Stimulated activated naive CD4-positive, alpha-beta T cell treated with Interleukin-2 at 50 U/mL for 16 hours (primary cell): ENCODE results near the gene DLGAP1.
"Not testable (repeated sequence)": the region's sequence is repeated elsewhere in the genome, so short reads cannot be mapped to it uniquely, and the experiment has no call there.

ENCODE experiments used
- DNase-seq: peaks from one replicate; lab custom pipeline; 2025; lab: John Stamatoyannopoulos, UW

DLGAP1 gene

GRCh38 chr18:4287340-4287739 is 167.8 kb downstream of the DLGAP1 start:
- not testable (repeated sequence) for DNase-seq

- DNase-seq, result no peak
Measured at GRCh38 chr18:4286256-4286655, 168.9 kb downstream of the DLGAP1 start.

- no peak for DNase-seq
Measured at GRCh38 chr18:4285525-4285924, 169.6 kb downstream of the DLGAP1 start.

- no peak for DNase-seq
Measured at GRCh38 chr18:4284528-4284927, 170.6 kb downstream of the DLGAP1 start.

DNA sequence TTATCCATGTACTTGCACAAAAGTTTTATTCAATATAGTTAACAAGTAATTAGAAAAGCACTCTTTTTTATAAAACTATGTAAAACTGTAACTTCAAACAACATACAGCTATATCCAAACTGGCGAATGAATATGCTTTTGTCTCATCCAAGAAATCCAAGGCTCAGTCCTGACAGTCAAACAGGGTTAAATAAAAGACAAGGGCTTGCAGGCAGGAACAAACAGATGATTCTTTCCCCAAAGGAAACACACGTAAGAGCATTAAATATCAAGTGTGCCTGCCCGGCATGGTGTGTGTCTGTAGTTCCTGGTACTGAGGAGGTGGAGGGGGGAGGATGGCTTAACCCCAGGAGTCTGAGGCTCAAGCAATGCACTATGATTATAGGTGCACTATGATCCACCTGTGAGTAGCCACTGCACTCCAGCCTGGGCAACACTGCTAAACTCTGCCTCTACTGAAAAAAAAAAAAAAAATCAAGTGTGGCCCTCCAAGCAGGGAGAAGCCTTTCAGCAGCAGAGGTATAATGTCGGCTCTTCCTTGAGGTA is 171.3 kb downstream of the DLGAP1 start:
- DNase-seq, result no peak

GRCh38 chr18:4282954-4283353 is 172.2 kb downstream of the DLGAP1 start:
- DNase-seq, result no peak

DNA sequence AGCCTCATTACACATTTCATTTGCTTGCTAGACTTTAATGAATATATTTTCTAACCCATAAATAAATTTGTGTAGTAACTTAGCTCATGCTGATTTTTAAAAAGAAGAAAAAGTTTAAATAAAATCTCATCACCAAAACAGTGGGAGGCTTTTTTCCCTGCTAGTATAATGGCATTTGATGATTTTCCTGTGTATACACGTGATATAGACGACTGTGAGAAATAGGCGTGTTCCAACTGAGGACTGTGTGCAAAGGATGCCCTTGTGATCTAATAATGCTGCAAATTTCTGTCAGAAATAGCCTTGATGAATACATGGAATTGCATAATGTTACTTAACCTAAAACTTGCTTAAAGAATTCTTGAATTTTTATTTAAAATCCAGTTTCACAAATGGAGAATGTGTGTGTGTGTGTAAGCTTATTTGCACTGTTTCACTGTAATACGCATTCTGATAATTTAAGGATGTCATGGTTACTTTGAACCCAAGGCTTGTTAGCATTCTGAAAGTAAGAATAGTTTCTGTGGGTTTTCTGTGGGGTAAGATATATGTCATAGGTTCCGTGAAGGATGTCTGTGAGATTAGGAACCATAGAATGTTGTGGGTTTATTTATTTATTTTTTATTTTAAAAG is 178.0 kb downstream of the DLGAP1 start:
- no peak for DNase-seq

DNA sequence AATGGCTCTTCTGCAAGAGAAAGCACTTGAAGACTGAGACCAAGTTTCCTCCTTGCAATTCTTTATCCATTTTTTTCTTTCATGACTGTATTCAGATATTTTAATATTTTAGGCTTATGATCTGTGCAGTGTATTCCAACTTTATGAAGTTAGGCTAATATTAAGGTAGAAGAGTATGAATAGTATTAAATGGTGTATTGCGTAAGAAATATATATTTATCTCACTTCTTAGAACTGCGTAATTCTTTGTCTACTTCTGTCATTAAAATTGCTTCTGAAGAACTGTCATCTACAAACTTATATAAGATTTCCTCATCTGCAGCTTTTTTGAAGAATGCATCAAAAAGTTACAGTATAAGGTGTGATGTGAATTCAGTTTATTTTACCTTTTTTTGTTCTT is 183.2 kb downstream of the DLGAP1 start:
- DNase-seq, result no peak

DNA sequence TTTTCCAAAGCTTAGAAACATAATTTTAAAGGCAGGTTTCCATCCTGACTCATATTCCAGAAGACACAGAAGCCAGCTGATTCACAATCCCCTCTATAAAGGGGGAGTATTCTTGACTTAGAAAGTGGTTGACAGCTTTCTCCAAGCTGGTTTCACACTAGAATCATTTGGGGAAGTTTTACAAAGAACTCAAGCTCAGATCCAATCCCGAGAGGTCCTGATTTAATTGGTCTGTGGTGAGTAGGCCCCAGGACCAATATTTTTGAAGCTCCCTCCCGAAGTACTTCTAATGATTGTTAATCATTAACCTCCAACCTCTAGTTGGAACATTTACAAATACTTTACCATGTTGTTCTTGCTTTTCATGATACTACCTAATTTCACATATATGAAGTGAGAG is 184.1 kb downstream of the DLGAP1 start:
- no peak for DNase-seq

GRCh38 chr18:4270016-4270415 is 185.1 kb downstream of the DLGAP1 start:
- no peak for DNase-seq

DNA sequence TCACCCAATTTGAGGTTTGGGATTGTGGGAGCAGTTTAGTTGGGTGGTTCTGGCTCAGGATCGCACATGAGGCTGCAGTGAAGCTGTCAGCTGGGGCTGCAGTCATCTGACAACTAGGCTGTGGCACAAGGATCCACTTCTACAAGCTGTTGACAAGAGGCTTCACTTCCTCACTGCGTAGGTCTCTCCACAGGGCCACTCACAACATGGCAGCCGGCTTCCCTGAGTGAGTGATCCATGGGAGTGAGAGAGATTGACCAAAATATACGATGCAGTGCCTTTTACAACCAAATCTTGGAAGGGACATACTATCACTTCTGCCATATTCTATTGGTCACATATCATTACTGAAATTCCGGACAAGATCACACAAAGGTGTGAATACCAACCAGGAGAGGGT is 187.5 kb downstream of the DLGAP1 start:
- no peak for DNase-seq

GRCh38 chr18:4264347-4264791 is 190.7 kb downstream of the DLGAP1 start:
- no peak for DNase-seq

- DNase-seq, result no peak
Measured at GRCh38 chr18:4260107-4260506, 195.0 kb downstream of the DLGAP1 start.

- no peak for DNase-seq
Measured at GRCh38 chr18:4256766-4257417, 198.2 kb downstream of the DLGAP1 start.

DNA sequence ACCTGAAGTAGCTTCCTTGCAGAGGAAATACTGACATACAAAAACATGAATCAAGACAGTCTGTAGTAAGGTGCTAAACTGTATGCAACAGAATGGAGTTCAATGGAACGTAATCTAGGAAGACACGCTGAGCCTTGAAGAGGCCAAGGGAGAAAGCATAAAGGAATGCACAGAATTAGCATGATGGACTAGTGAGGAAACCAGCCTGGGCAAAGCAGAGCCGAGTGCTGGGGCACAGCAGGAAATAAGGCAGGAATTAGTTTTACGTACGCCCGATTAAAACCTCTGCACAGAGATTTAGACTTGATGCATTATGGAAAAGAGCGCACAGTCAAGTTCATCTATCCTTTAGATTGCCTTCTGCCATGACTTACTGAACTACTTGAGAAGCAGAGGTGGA is 200.3 kb downstream of the DLGAP1 start:
- no peak for DNase-seq

GRCh38 chr18:4252829-4253228 is 202.3 kb downstream of the DLGAP1 start:
- no peak for DNase-seq

DNA sequence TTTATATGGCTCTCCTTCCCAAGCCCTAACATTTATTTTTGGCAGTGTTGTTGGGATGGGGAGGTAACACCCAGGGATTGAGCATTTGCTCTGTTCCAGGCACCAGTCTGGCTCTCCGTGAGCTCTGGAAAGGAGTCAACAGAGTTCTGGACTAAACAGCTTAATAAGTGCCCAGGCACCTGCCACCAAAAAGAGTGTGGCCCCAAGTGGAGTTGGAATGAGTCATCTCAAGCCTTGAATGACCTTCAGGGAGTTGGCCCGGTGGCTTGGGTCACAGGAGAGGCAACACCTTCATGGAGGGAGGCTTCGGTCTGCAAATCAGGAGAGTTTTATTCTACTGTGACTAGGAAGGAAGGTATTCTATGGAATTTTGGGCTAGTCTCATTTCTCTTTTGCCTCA is 203.2 kb downstream of the DLGAP1 start:
- no peak for DNase-seq

DNA sequence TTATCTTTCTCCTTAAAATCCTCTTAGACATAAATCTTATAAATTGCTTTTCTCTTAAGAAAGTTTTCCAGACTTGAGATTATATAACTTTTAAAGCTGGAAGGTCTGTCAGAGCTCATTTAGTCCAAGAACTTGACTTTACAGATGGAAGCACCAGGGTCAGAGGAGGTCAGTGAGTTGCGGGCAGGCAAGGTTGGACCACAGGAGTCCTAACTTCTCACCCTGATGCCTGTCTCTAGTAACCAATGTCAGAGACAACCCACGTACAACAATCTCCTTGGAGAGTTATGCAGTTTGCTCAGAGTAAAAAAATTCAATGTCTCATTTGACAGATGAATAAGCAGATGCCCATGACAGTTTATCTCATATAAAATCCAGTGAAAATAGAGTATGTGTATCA is 203.9 kb downstream of the DLGAP1 start:
- DNase-seq, result no peak

DNA sequence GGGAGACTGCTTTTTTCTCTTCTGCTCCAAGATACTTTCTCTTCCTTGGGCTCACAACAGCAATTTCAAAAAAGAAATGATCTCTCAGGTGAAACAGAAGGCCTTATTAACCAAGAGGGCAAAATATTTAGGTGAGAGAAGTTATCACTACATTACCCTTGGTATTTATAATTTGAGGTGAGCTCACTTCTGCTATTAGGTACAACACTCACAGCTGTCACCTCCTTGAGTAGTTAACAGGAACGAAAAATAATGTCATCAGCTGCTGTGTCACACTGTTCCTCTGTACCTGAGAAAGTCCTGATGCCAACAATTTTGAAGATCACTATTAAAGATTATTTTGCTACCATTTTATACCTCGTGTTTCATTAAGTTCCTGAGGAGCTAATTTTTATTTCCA is 205.0 kb downstream of the DLGAP1 start:
- DNase-seq, result no peak

GRCh38 chr18:4248686-4249085 is 206.4 kb downstream of the DLGAP1 start:
- no peak for DNase-seq

- DNase-seq, result no peak
Measured at GRCh38 chr18:4246374-4246773, 208.7 kb downstream of the DLGAP1 start.

DNA sequence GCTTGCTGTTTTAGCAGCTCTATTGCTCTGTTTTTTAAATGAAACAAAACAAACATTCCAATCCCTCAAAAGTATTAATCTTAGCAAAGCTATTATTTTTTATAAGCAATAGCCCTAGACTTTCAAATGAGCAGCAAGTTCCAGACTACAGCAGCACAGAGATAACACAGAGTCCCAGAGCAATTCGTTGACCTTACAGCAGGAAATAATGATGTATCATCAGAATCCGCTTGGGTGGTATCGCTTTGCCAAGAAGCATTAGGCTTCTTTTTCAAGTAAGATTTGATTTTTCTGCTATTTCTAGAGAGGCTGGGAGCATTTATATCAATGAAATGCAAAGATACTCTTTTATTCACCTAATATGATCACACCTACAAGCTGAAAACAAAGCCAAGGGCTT is 209.7 kb downstream of the DLGAP1 start:
- no peak for DNase-seq

DNA sequence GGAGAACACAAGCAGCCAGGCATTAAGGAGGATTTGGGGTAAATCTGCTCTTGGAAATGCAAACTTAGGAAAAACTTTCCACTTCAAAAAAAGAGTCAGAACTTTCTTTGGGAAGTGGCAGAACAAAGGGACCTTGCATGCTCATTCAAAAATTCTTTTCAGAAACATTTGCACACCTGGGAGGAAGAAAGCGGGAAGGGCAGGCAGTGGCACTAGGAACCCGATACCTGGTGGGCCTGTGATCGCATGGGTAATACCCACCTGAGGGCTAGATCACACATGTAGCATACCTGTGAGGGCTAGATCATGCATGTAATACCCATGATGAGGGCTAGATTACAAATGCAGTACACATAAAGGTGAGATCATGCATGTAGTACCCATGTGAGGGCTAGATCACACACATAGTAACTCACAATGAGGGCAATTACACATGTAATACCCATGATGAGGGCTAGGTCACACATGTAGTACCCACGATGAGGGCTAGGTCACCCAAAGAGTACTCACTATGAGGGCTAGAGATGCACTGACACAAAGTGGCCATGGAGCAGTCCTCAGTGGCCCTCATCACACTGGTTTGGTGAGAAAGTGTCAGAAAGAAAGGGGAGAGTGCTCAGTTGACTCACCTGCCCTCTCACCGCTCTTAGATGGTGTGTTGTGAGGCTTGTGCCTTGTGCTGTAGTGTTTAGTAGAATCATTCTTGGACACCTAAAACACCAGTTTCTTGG is 212.5 kb downstream of the DLGAP1 start:
- DNase-seq, result no peak
